IgD-negative memory B cell (primary cell): ENCODE measurements around the gene EPN2. TPM values are rescaled to one million over a fixed set of nuclear protein-coding genes. Genes with fewer than 3 reads are reported as not detected.
"Not testable (repeated sequence)": the region's sequence is repeated elsewhere in the genome, so short reads cannot be mapped to it uniquely, and the experiment has no call there.

Experiments used
- H3K27ac Mint-ChIP-seq, 3 donors: one replicate each; pipeline ENCODE4 v1.8.0; 2020 to 2022; ENCODE audit warnings: mild to moderate bottlenecking in 3 of 3, mixed read lengths in 3 of 3, moderate library complexity in 1 of 3
- H3K27me3 Mint-ChIP-seq: one replicate; pipeline ENCODE4 v1.8.0; 2021; ENCODE audit warnings: mixed read lengths
- H3K36me3 Mint-ChIP-seq: one replicate; pipeline ENCODE4 v1.8.0; 2020; ENCODE audit warnings: mild to moderate bottlenecking, mixed read lengths
- H3K4me1 Mint-ChIP-seq, 3 donors: one replicate each; pipeline ENCODE4 v1.8.0; 2020 to 2022; ENCODE audit warnings: mixed read lengths in 3 of 3, mild to moderate bottlenecking in 1 of 3
- H3K4me3 Mint-ChIP-seq, 4 donors: one replicate each; pipeline ENCODE4 v1.8.0; 2020 to 2022; ENCODE audit warnings: mild to moderate bottlenecking in 4 of 4, mixed read lengths in 4 of 4, moderate library complexity in 3 of 4
- H3K9me3 Mint-ChIP-seq, 3 donors: one replicate each; pipeline ENCODE4 v1.8.0; 2020 to 2021; ENCODE audit warnings: mixed read lengths in 3 of 3, mild to moderate bottlenecking in 1 of 3
- polyA plus RNA-seq: library from polyadenylated mRNA; unstranded; fragments of 300-500 nt; fragmentation: Illumina TruSeq; gene quantifications from one replicate; pipeline ENCODE4 v1.2.3, GENCODE V29; 2021

EPN2 gene
- polyA plus RNA-seq, 1 donor from 2014 or later: 16.4 TPM

- H3K36me3 Mint-ChIP-seq, H3K27ac Mint-ChIP-seq, H3K4me3 Mint-ChIP-seq, H3K27me3 Mint-ChIP-seq, H3K9me3 Mint-ChIP-seq, H3K4me1 Mint-ChIP-seq: not testable (repeated sequence)
These were observed 116.2 kb downstream of the EPN2 start for GRCh38 chr17:19353401-19353800.

GRCh38 chr17:19354748-19355147 lies 117.6 kb downstream of the EPN2 start:
- no peak overlapping the region for H3K4me3 Mint-ChIP-seq
- peaks cover 5% of the 10 kb centered on the region for H3K36me3 Mint-ChIP-seq
- H3K27me3 Mint-ChIP-seq: no peaks in the 10 kb centered on the region
- no peak overlapping the region for H3K27ac Mint-ChIP-seq
- H3K9me3 Mint-ChIP-seq: no peaks in the 10 kb centered on the region
- no peaks in the 10 kb centered on the region for H3K4me1 Mint-ChIP-seq

GRCh38 chr17:19357351-19357750 lies 120.2 kb downstream of the EPN2 start:
- no peaks in the 10 kb centered on the region for H3K27me3 Mint-ChIP-seq
- no peak overlapping the region for H3K4me3 Mint-ChIP-seq

GRCh38 chr17:19357761-19358160 lies 120.6 kb downstream of the EPN2 start:
- H3K27ac Mint-ChIP-seq: no peak overlapping the region
- no peaks in the 10 kb centered on the region for H3K27me3 Mint-ChIP-seq

More at GRCh38 chr17:19357351-19357750, 120.2 kb downstream of the EPN2 start:
- no peak overlapping the region for H3K27ac Mint-ChIP-seq
- peaks cover 5% of the 10 kb centered on the region for H3K36me3 Mint-ChIP-seq
- peaks cover 0 to 6% (median 3%) of the 10 kb centered on the region in 3 donors for H3K4me1 Mint-ChIP-seq
- H3K9me3 Mint-ChIP-seq: no peaks in the 10 kb centered on the region

GRCh38 chr17:19359151-19359550 lies 122.0 kb downstream of the EPN2 start:
- peaks cover 0 to 9% (median 7%) of the 10 kb centered on the region in 3 donors for H3K4me1 Mint-ChIP-seq
- H3K36me3 Mint-ChIP-seq: peaks cover 3% of the 10 kb centered on the region
- H3K27ac Mint-ChIP-seq: no peak overlapping the region
- no peaks in the 10 kb centered on the region for H3K9me3 Mint-ChIP-seq
- no peaks in the 10 kb centered on the region for H3K27me3 Mint-ChIP-seq
- H3K4me3 Mint-ChIP-seq: peak overlapping the region in 1 of 4 donors; percentile 33

More at GRCh38 chr17:19357761-19358160, 120.6 kb downstream of the EPN2 start:
- Mint-ChIP-seq H3K9me3 (no peaks in the 10 kb centered on the region), H3K36me3 (peaks cover 5% of the 10 kb centered on the region), H3K4me3 (no peak overlapping the region), H3K4me1 (peaks cover 0 to 7% (median 3%) of the 10 kb centered on the region in 3 donors)

- H3K9me3 Mint-ChIP-seq: no peaks in the 10 kb centered on the region
- H3K27me3 Mint-ChIP-seq: no peaks in the 10 kb centered on the region
- H3K4me1 Mint-ChIP-seq: peaks cover 0 to 9% (median 9%) of the 10 kb centered on the region in 3 donors
- H3K36me3 Mint-ChIP-seq: peaks cover 2% of the 10 kb centered on the region
- peak overlapping the region in 1 of 4 donors; percentile 48 for H3K4me3 Mint-ChIP-seq
- H3K27ac Mint-ChIP-seq: peak overlapping the region in 1 of 3 donors; percentile 26
These were observed 122.7 kb downstream of the EPN2 start for GRCh38 chr17:19359856-19360255.

- peak overlapping the region in 2 of 4 donors; percentile 79 to 85 for H3K4me3 Mint-ChIP-seq
- no peaks in the 10 kb centered on the region for H3K9me3 Mint-ChIP-seq
- peak overlapping the region in 1 of 3 donors; percentile 76 for H3K27ac Mint-ChIP-seq
- peaks cover 2% of the 10 kb centered on the region for H3K36me3 Mint-ChIP-seq
- H3K27me3 Mint-ChIP-seq: no peaks in the 10 kb centered on the region
- peaks cover 0 to 9% (median 9%) of the 10 kb centered on the region in 3 donors for H3K4me1 Mint-ChIP-seq
These were observed 123.6 kb downstream of the EPN2 start for GRCh38 chr17:19360772-19361171.

- H3K4me3 Mint-ChIP-seq: peak overlapping the region; percentile 13 to 85 (median 82)
- no peaks in the 10 kb centered on the region for H3K9me3 Mint-ChIP-seq
- H3K27ac Mint-ChIP-seq: peak overlapping the region in 1 of 3 donors; percentile 76
- H3K27me3 Mint-ChIP-seq: no peaks in the 10 kb centered on the region
- peaks cover 2% of the 10 kb centered on the region for H3K36me3 Mint-ChIP-seq
- H3K4me1 Mint-ChIP-seq: peaks cover 0 to 9% (median 9%) of the 10 kb centered on the region in 3 donors
These were observed 124.2 kb downstream of the EPN2 start for GRCh38 chr17:19361326-19361725.

GRCh38 chr17:19361944-19362276 lies 124.7 kb downstream of the EPN2 start:
- Mint-ChIP-seq H3K36me3 (peaks cover 2% of the 10 kb centered on the region), H3K4me3 (peak overlapping the region; percentile 85 to 97 (median 92)), H3K27me3 (no peaks in the 10 kb centered on the region), H3K4me1 (peaks cover 0 to 10% (median 9%) of the 10 kb centered on the region in 3 donors), H3K9me3 (no peaks in the 10 kb centered on the region), H3K27ac (peak overlapping the region in 2 of 3 donors; percentile 76 to 86)

GRCh38 chr17:19362277-19363113 lies 125.3 kb downstream of the EPN2 start, which contains the start of gene B9D1:
TSS of gene B9D1 (minus strand) at chr17:19362723. CDS start at chr17:19362569, 154 bp downstream.
- peak within 1 kb of the TSS; percentile 80 to 96 (median 94) for H3K27ac Mint-ChIP-seq
- peaks cover 0 to 12% (median 11%) of the 10 kb centered on the region in 3 donors for H3K4me1 Mint-ChIP-seq
- H3K27me3 Mint-ChIP-seq: no peaks in the 10 kb centered on the region
- H3K36me3 Mint-ChIP-seq: peaks cover 2% of the 10 kb centered on the region
- H3K4me3 Mint-ChIP-seq: peak within 1 kb of the TSS; percentile 85 to 97 (median 92)
- no peaks in the 10 kb centered on the region for H3K9me3 Mint-ChIP-seq

GRCh38 chr17:19363114-19363438 lies 125.9 kb downstream of the EPN2 start:
- Mint-ChIP-seq H3K4me3 (peak overlapping the region; percentile 26 to 93 (median 88)), H3K27ac (peak overlapping the region; percentile 80 to 96 (median 94)), H3K9me3 (no peaks in the 10 kb centered on the region), H3K36me3 (peaks cover 2% of the 10 kb centered on the region), H3K27me3 (no peaks in the 10 kb centered on the region), H3K4me1 (peaks cover 0 to 12% (median 11%) of the 10 kb centered on the region in 3 donors)

- H3K36me3 Mint-ChIP-seq: peaks cover 2% of the 10 kb centered on the region
- H3K27me3 Mint-ChIP-seq: no peaks in the 10 kb centered on the region
- H3K9me3 Mint-ChIP-seq: no peaks in the 10 kb centered on the region
- peak overlapping the region in 3 of 4 donors; percentile 26 to 85 (median 70) for H3K4me3 Mint-ChIP-seq
- H3K4me1 Mint-ChIP-seq: peaks cover 0 to 12% (median 11%) of the 10 kb centered on the region in 3 donors
- peak overlapping the region in 2 of 3 donors; percentile 80 to 96 for H3K27ac Mint-ChIP-seq
These were observed 126.4 kb downstream of the EPN2 start for GRCh38 chr17:19363460-19364035.

GRCh38 chr17:19364699-19365498 lies 127.7 kb downstream of the EPN2 start:
- Mint-ChIP-seq H3K9me3 (no peaks in the 10 kb centered on the region), H3K4me1 (peaks cover 10 to 21% (median 21%) of the 10 kb centered on the region in 3 donors), H3K27me3 (no peaks in the 10 kb centered on the region), H3K36me3 (no peaks in the 10 kb centered on the region), H3K27ac (peak overlapping the region in 1 of 3 donors; percentile 46), H3K4me3 (peak overlapping the region in 2 of 4 donors; percentile 50 to 75)

- Mint-ChIP-seq H3K9me3 (no peaks in the 10 kb centered on the region), H3K27ac (peak overlapping the region in 1 of 3 donors; percentile 46), H3K4me1 (peaks cover 16 to 27% (median 26%) of the 10 kb centered on the region in 3 donors), H3K4me3 (peak overlapping the region in 1 of 4 donors; percentile 18), H3K36me3 (no peaks in the 10 kb centered on the region), H3K27me3 (no peaks in the 10 kb centered on the region)
These were observed 128.3 kb downstream of the EPN2 start for GRCh38 chr17:19365499-19365817.
